HG03558 (cell line): ENCODE results near the gene PSMG4.

Source experiments
- ATAC-seq: cut with Tn5 transposase; IDR thresholded peaks from one replicate; pipeline ENCODE4 v1.9.1; 2021; ENCODE audit warnings: moderate number of reproducible peaks; ENCODE audit not compliant: unreplicated experiment; ENCODE audit errors: extremely low read depth

The PSMG4 gene

DNA sequence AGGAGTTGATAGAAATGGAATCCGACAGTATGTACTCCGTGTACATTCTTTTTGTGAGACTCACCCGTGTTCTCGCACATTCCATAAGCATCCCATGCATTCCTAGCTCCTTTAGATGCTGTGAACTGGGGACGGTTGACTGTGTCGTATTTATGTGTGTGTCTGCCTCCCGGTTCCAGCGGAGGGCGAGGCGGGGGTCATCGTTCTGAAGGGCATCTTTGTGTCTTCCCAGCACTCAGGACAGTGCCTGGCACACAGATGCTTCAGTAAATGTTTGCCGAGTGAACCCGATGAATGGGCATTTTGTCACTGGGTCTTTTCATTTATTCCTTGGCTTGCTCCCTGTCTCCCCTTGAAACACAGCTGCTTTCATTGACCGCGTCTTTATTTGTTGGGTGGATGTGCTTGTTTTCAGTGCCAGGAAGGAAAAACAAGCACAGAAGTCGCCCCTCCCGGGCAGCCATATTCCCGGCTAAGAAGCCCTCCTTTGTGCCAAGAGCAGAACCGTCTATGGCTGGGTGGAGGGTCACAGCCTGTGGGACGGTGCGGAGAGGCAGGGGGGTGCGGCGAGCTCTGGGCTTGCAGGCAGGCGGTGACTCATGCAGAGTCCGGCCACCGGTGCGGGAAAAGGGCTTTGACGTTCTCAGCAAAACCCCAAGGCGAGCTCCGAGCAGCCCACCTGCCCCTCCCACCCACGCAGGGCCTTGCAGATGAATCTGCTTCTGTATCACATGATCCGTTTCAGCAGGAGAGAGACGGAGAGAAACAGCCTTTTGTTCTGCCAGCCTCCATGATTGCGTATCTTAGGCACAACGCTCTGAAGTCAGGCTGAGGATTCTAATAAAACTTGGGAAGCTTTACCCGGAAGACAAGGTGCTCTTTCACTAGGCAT lies 11.2 kb upstream of the PSMG4 start:
- ATAC-seq = no peak

GRCh38 chr6:3249821-3250220 lies 8.9 kb upstream of the PSMG4 start:
- ATAC-seq = no peak

DNA sequence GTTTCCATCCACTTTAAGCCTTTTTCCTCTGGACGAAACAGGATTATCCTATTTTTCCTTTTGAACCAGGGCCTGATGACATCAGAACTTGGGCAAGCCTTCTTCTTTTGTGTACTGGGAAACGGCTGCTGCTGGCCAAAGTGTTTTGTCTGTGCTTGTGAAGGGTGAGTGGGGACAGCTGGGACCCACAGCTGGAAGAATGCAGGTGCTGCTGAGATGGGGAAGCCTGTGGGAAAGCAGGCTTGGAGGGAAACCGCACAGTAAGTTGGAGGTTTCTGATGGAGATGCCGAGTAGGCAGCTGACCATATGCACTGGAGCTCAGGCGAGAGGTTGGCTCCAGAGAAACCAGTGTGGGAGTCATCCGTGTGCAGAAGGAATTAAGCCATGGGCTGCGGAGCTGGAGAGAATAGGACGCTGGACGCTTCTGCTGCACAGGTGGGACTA lies 8.5 kb upstream of the PSMG4 start:
- no peak for ATAC-seq

GRCh38 chr6:3251462-3252314 lies 7.1 kb upstream of the PSMG4 start:
- ATAC-seq = no peak

GRCh38 chr6:3252369-3252768 lies 6.4 kb upstream of the PSMG4 start:
- ATAC-seq = no peak

DNA sequence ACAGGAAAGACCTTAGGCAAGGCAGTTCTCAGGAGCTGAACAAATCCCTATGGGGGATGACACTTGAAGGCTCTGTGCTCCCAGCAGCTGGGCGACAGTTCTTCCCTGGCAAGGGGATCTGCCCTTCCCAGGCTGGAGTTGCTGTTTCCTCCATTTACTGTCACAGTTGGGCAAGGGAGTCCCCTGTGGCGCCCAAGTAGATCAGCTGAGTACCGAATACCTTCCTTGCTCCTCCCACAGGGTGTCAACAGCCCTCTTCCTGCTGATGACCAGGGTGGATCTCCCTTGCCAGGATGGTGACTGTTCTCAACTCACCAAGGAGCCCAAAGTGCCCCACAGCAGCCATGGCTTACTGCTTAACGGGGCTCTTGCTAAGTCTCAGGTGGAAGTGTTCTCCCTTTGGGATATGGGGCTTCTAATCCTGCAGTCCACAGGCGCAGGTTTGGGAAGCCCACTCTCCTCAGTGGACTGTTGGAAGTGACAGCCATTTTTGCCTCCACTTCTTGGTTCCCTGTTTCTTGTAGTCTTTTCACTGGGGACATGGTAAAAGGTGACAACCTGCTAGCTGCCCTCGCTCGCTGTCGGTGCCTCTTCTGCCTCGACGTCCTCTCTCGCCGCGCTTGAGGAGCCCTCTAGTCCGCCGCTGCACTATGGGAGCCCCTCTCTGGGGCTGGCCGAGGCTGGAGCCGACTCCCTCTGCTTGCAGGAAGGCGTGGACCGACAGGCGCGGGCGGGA lies 5.7 kb upstream of the PSMG4 start:
- no peak for ATAC-seq

- no peak for ATAC-seq
These were observed 5.2 kb upstream of the PSMG4 start for GRCh38 chr6:3253597-3253961.

- ATAC-seq = no peak
These were observed 546 bp upstream of the PSMG4 start for GRCh38 chr6:3258201-3258600.

DNA sequence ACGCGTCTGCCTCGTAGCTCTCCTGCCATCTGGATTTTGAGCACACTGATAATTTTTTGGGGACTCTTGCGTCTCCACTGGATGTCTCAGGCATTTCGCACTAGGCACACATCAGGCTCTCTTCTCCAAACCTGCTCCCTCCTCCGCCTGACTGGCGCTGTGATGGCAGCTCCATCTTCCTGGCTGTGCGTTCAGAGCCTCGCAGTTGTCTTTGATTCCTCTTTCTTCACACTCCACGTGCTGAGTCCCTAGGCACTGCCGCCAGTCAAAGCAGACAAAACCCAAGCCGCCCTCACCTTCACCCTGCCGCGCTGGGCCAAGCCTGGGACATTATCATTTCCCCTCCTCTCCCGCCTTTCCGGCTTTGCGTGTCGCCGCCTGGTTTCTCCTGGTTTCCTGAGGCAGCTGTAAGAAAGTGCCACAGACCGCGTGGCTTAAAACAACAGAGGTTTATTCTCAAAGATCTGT lies 778 bp downstream of the PSMG4 start:
- no peak for ATAC-seq

DNA sequence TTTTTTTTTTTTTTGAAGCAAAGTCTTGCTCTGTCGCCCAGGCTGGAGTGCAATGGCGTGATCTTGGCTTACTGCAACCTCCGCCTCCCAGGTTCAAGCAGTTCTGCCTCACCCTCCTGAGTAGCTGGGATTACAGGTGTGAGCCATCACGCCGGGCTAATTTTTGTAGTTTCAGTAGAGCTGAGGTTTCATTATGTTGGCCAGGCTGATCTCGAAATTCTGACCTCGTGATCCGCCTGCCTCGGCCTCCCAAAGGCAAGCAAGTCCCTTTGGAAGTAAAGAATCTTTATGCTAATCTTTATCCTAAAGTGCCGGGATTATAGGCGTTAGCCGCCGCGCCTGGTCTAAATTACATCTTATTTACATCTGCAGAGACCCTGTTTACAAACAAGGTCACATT lies 1.5 kb downstream of the PSMG4 start:
- ATAC-seq = no peak

DNA sequence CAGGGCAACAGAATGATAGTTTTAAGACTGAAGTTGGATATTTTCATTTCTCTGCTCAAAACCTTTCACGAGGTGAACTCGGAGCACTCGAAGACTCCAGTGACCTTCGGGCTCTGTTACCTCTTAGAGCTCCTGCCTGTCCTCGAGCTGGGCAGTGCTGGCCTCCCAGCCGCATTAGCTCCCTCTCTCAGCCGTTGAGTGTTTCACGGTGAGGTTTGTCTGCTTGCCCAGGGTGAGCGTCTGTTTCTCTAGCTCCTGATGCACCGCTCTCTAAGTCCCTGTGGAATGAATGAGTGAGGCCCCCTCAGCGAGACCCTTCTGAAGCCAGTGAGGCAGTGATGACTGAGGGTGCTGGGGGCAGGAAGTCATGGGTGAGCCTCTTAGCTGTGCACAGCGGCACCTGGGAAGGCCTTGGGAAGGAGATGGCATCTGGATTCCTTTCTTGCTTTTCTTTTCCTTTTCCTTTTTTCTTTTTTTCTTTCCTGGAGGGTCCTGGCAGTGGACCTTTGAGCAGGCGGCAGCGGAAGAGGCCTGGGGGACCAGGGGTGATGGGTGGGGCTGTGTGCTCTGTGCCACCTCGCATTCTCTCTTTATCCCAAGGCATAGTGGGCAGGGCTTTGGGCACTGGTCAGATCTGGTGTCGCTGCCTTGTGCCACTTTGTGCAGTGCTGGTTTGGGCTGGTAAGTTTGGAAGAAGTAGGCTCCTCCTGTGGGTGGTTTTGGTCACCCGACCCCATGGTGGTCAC lies 2.2 kb downstream of the PSMG4 start:
- ATAC-seq = no peak

- ATAC-seq = no peak
These were observed 2.7 kb downstream of the PSMG4 start for GRCh38 chr6:3261518-3261820.

DNA sequence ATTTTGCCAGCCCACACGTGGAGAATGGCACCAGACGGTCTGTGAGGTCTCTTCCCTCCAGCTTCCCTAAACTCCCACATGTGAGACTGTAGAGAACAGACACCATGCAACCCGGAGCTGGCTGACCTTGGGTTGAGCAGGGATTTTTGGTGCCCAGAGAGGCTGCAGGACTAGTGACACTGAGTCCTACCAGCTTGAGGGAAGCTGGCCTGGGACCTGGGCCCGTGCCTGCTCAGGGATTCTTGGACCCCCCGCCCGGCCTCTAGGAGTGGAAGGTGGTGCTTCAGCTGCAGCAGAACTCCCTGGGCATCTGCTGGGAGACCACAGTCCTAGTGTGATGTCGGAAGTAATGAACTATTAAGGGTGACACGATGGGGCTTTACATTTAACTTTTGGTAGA lies 3.2 kb downstream of the PSMG4 start:
- no peak for ATAC-seq

DNA sequence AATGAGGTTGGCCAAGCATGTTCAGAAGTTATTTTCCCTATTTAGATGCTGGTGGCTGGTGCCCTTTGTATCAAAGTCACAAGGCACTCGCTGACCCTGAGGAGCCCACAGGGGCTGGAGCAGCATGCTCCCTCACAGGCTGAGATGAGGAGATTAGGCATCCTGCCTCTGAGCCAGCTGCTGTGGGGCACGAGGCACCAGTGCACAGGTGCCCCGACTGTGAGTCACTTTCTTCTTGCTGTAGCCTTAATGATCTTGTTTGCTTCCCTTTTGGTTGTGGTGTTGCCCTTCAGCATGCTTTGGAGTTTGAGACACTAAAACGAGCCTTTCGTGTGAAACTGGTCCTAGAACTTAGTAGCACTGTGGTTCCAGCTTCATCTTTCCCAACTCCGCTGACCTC lies 4.3 kb downstream of the PSMG4 start:
- no peak for ATAC-seq

DNA sequence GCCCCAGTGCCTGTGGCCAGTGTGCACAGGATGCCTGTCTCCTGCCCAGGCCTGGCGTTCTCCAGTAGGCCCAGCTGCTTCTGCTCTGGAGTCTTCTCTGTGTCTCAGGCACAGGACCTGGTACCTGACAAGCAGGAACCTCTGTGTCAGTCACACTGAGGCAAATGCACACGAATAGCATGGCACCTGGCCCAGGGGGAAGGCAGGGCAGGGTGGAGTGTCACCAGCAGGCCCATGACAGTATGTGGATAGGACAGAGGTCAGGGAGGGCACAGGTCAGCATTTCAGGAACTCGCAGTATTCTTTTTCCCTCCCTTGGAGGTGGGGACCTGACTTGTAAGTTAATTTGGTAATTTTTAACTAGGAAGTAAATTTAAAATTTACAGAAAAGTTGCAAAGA lies 5.6 kb downstream of the PSMG4 start:
- ATAC-seq = no peak

DNA sequence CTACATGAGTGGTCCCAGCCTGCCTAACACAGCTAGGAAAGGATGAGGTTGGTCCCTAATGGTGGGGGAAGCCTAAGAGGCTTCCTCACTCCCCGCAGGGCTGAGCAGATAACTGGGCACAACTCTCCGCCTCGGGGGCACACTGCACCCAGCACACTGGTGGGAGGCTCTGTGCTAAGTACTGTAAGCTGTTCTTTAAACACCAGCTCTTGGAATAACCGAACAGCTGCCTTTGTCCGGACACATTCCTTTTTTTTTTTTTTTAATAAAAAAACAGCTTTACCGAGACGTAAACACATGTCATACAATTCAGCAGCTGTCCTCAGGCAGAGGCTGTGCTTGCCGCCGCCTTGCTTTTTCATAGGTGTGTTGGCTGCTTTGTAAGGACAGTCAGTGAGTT lies 6.9 kb downstream of the PSMG4 start:
- no peak for ATAC-seq

GRCh38 chr6:3266170-3266569 lies 7.4 kb downstream of the PSMG4 start:
- no peak for ATAC-seq

DNA sequence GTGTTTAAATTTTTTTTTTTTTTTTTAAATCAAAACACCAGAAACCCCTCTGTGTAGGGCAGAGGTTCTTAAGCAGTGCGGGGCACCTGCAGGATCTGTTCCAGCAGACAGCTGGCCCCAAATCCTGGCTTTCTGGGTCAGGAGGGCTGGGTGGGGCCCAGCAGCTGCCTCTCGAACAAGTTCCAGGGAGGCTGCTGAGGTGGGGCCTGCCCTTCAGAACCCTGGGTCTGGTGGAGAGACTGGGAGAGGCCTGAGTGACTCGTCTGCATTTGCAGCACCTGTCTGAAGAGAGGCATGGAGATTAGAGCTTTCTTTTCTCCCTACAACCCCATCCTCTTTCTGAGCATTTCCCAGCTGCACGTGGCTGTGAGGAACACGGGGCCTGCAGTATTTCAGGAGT lies 8.4 kb downstream of the PSMG4 start:
- ATAC-seq = no peak

GRCh38 chr6:3268680-3269079 lies 9.9 kb downstream of the PSMG4 start:
- no peak for ATAC-seq

DNA sequence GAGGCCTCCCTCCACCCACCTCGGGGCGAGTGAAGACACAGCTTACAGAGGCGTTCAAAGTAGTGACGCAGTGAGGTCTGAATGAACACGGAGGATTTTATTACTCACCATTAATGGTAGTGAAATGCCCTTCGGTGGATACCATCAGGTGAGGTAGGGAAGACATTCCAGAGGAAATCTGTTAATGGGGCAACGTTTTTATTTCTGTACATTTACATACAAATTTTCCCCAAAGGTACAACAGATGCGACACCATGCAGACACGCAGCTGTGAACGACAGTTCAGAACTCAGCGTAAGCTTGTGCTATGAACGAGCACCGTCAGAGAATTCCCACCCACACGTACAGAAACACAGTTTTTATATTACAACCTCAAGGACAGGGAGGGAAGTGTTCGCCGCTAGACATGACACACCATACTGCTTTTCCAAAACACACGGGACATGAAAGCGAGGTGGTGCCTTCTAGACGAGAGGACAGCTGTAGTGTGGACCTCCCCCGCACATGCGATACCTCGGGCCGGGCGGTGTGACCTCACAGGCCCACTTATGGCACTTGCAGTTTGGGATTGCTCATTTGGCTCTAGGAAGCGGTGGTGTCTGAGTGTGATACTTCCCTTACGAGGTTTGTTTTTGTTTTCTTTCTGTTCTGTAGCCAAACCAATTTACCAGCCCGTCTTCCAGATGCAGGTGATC lies 10.7 kb downstream of the PSMG4 start:
- no peak for ATAC-seq
